Lower leg skin (tissue), 4 donors: ENCODE results near the gene COL19A1. TPM values are rescaled to one million over a fixed set of nuclear protein-coding genes. Genes with fewer than 3 reads are reported as not detected.

Experiments
- DNase-seq, 2 donors: peaks; one replicate each; pipeline ENCODE4 v3.0.0-alpha.2; 2019; ENCODE audit warnings: low spot score in 2 of 2
- H3K4me3 ChIP-seq: fragments of 200-600 bp; sonication (generic); 2 replicates; pipeline ENCODE4 v1.5.1; 2017; ENCODE audit warnings: mild to moderate bottlenecking, low read depth; ENCODE audit not compliant: poor library complexity, severe bottlenecking
- POLR2A ChIP-seq, 2 donors: fragments of 450-650 bp; IDR thresholded peaks; one replicate each; pipeline ENCODE4 v1.6.1; 2016 to 2017; ENCODE audit warnings: antibody characterized with exemption in 2 of 2, mild to moderate bottlenecking in 1 of 2, moderate library complexity in 1 of 2
- WGBS, 2 donors: methylation state at CpG; one replicate each; pipeline ENCODE4 v1.1.5; 2018; 5-methylcytosine and 5-hydroxymethylcytosine counted together
- intact Hi-C: fragments of 100-400 bp; cut with DNase I; formaldehyde crosslinking; loops from one replicate; pipeline ENCODE4 v1.15.0; 2023; ENCODE audit warnings: low total_unique reads
- total RNA-seq, 4 donors: library from RNA; depleted of rRNA; stranded (reverse); fragments of >200 nt; gene quantifications; one replicate each; pipeline ENCODE4 v1.1.0, GENCODE V29; 2016
- TF ChIP-seq, protein P1 (sequence below), 3 donors: fragments of 450-650 bp; IDR thresholded peaks; one replicate each; pipeline ENCODE4 v1.5.1; 2016; ENCODE audit warnings: antibody characterized with exemption in 3 of 3, mild to moderate bottlenecking in 3 of 3, moderate library complexity in 2 of 3

Gene COL19A1
- total RNA-seq, 4 donors from 2014 or later, result 0.12 to 0.19 TPM; not detected in 2

DNA sequence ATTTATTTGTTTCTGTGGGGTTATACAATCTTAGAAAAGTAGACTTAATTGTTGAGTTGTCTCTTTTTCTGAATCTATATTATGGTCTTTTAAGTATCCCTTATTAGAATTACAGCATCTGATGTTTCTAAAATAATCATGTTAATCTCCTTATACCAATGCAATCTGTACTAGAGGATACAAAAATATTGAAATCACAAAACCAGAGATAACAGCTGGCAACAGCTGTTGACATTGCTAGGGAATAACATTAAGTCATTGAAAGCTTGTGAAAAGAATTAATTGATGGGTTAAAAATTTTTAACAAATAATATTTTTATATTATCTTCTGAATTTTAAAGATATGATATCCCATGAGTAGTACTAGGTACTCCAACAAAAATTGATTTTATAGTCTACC is 162.6 kb downstream of the COL19A1 start:
- no peak for DNase-seq
- TF ChIP-seq POLR2A (IDR thresholded peaks at IDR 0.05), result no peak
- TF ChIP-seq, protein P1, sequence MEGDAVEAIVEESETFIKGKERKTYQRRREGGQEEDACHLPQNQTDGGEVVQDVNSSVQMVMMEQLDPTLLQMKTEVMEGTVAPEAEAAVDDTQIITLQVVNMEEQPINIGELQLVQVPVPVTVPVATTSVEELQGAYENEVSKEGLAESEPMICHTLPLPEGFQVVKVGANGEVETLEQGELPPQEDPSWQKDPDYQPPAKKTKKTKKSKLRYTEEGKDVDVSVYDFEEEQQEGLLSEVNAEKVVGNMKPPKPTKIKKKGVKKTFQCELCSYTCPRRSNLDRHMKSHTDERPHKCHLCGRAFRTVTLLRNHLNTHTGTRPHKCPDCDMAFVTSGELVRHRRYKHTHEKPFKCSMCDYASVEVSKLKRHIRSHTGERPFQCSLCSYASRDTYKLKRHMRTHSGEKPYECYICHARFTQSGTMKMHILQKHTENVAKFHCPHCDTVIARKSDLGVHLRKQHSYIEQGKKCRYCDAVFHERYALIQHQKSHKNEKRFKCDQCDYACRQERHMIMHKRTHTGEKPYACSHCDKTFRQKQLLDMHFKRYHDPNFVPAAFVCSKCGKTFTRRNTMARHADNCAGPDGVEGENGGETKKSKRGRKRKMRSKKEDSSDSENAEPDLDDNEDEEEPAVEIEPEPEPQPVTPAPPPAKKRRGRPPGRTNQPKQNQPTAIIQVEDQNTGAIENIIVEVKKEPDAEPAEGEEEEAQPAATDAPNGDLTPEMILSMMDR (IDR thresholded peaks at IDR 0.05), result no peak
- intact Hi-C loops, result no loop called here
- H3K4me3 ChIP-seq, result no peak overlapping the region

DNA sequence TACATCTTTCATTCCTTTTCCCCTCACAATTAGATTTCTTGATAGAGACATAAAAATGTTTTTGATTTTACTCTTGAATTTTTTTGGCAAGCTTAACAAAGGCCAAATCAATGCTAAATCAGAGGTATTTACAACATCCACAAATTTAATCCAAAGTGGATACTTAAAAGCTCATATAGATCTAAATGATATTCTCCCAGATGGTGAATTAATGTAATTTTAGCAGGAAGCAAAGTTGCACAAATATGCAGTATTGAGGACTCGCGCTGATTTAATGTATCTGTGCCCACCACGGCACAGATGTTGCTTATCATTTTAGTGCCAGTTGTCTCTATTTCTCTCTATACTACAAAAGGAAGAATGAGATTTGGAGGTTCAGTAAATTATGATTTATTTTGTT is 167.4 kb downstream of the COL19A1 start:
- no peak for DNase-seq
- intact Hi-C loops, result no loop called here
- 79 to 88% methylated on average over 3 of the region's 3 CpGs for WGBS, 2 donors
- TF ChIP-seq, protein P1 (IDR thresholded peaks at IDR 0.05), result no peak
- no peak for TF ChIP-seq POLR2A (IDR thresholded peaks at IDR 0.05)
- no peak overlapping the region for H3K4me3 ChIP-seq

DNA sequence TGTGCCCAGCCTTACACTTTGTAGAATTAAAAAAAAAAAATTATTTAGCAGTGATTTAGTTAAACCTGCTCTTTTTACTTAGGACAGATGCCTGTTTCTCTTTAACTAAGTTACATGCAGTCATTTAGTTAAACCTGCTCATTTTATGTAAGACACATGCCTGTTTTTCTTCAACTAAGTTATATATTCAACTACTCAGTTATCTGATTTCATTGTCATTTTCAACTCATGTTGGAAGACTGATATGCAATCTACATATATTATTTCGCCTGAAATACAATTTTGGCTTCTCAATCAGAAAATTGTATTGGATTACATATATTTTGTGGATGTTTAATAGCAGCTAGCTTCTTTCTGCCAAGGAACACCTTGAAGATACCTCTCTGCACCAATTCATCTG is 171.1 kb downstream of the COL19A1 start:
- no peak overlapping the region for H3K4me3 ChIP-seq
- DNase-seq, result no peak
- TF ChIP-seq, protein P1 (IDR thresholded peaks at IDR 0.05), result no peak
- no peak for TF ChIP-seq POLR2A (IDR thresholded peaks at IDR 0.05)
- WGBS, 2 donors, result 58 to 76% methylated on average over 1 of the region's 1 CpG
- intact Hi-C loops, result no loop called here

DNA sequence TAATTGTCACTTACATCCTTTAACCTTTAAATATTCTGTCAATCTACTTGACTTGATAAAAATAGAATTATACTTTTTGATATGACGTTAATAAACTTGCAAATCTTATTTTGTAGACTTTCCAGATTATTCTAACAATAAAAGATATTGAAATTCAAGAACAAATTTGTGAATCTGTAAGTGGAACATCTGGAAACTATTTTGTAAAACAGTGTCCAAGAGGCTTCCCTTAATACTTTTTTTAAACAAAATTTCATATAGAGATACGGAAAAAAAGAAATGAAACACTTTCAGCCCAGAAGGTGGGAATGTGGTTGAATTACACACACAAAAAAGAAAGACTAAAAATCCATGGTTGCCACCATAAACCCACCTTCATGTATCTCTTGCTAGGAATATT is 174.4 kb downstream of the COL19A1 start:
- 47 to 50% methylated on average over 2 of the region's 2 CpGs for WGBS, 2 donors
- no peak for DNase-seq
- no peak for TF ChIP-seq POLR2A (IDR thresholded peaks at IDR 0.05)
- TF ChIP-seq, protein P1 (IDR thresholded peaks at IDR 0.05), result no peak
- no peak overlapping the region for H3K4me3 ChIP-seq
- intact Hi-C loops, result no loop called here

DNA sequence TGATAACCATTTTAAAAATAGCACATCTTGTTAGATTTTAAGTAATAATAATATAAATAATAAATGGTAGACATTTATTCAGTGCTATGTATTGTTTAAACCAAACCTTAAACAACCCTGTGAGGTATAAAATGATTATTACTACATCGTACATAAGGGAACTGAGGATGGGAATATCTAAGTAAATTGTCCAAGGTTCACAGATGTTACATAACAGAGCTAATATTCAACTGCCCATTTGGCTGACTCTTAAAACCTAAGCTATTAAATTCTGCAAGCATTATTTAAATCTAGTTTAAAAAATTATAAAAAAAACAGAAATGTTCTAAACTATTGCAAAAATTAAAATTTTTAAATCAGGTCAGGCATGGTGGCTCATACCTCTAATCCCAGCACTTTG is 175.1 kb downstream of the COL19A1 start:
- intact Hi-C loops, result no loop called here
- DNase-seq, result no peak
- WGBS, 2 donors, result 86 to 88% methylated on average over 1 of the region's 1 CpG
- H3K4me3 ChIP-seq, result no peak overlapping the region
- no peak for TF ChIP-seq POLR2A (IDR thresholded peaks at IDR 0.05)
- TF ChIP-seq, protein P1 (IDR thresholded peaks at IDR 0.05), result no peak

DNA sequence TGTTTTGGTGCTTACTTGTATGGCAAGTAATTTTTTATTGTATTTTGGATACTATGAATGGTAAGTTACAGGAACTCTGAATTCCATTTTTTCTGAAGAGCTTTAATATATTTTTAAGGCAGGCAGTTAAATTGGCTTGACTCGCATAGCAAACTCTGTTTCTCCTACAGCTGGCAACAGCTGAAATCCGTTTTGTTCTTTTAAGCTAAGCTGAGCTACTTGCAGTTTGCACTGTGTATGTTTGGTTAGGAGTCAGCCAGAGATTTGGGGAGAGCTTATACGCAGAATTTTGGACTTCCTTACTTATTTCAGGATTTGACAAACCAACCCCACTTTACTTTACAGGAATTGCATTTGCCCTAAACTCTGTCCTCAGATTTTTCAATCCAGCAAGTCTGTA is 179.1 kb downstream of the COL19A1 start:
- TF ChIP-seq, protein P1 (IDR thresholded peaks at IDR 0.05), result no peak
- no peak for TF ChIP-seq POLR2A (IDR thresholded peaks at IDR 0.05)
- intact Hi-C loops, result no loop called here
- WGBS, 2 donors, result 67 to 69% methylated on average over 3 of the region's 3 CpGs

More for the DNA sequence above, 179.1 kb downstream of the COL19A1 start:
- no peak overlapping the region for H3K4me3 ChIP-seq
- DNase-seq, result no peak
